ENCODE measurements around the gene ITLN2. TPM values are rescaled to one million over a fixed set of nuclear protein-coding genes. Genes with fewer than 3 reads are reported as not detected.
A peak's percentile ranks its signal among the peaks of the same experiment; 100 is the strongest.

The ITLN2 gene
- polyA plus RNA-seq, 1 donor (not counting 4 experiments of a cell fraction or from before 2014, with no cell fraction given) = 0.22 TPM

- DNase-seq (ENCODE audit: low read depth, low spot score) (no peak), FAIRE-seq (peak; percentile 51)
- peaks cover 28 to 32% of the 10 kb centered on the region in 2 experiments for H3K36me3 ChIP-seq (ENCODE audit: control insufficient read depth in 2 of 2, extremely low read depth in 1 of 2, insufficient read depth in 2 of 2, low read length in 2 of 2)
- no peak overlapping the region for H3K4me2 ChIP-seq (ENCODE audit: control insufficient read depth, extremely low read depth, insufficient read depth, low read depth, low read length)
- H3K27me3 ChIP-seq (ENCODE audit: control insufficient read depth, extremely low read depth, insufficient read depth, low read length) = no peaks in the 10 kb centered on the region
- TF ChIP-seq EZH2 (IDR thresholded peaks at IDR 0.05; ENCODE audit: low read length) (no peak), CTCF (optimal IDR thresholded peaks at IDR 0.05 in 1 of 3, IDR thresholded peaks at IDR 0.05 in 1 of 3, conservative IDR thresholded peaks at IDR 0.05 in 1 of 3; ENCODE audit: extremely low read depth in 1 of 3, insufficient read depth in 2 of 3, low read length in 3 of 3) (peak; percentile 65 to 86 (median 73))
- no peaks in the 10 kb centered on the region for H3K9me1 ChIP-seq (ENCODE audit: control insufficient read depth, extremely low read depth, insufficient read depth, low read length)
- no peaks in the 10 kb centered on the region for H4K20me1 ChIP-seq (ENCODE audit: control insufficient read depth, extremely low read depth, insufficient read depth, low read length)
- H3K27ac ChIP-seq (ENCODE audit: control insufficient read depth, insufficient read depth, low read length) = peak overlapping the region; percentile 62
- peaks cover 29% of the 10 kb centered on the region for H3K4me1 ChIP-seq (ENCODE audit: control insufficient read depth, extremely low read depth, insufficient read depth, low read length)
- H3K79me2 ChIP-seq (ENCODE audit: control insufficient read depth, insufficient read depth, low read length) = peaks cover 10% of the 10 kb centered on the region
- no peak overlapping the region for H3K4me3 ChIP-seq (ENCODE audit: control insufficient read depth in 2 of 3, extremely low read depth in 1 of 3, insufficient read depth in 2 of 3, low read depth in 1 of 3, low read length in 3 of 3)
- H3K9me3 ChIP-seq (ENCODE audit: control insufficient read depth, low read depth, low read length) = no peaks in the 10 kb centered on the region
- H3K9ac ChIP-seq (ENCODE audit: control insufficient read depth, extremely low read depth, insufficient read depth, low read length) = peak overlapping the region; percentile 23
- dilution Hi-C loops (cut with MboI; ENCODE audit: extremely low pct_ligation_motif_present, low sequenced_read_pairs) = no loop called here
- H2AFZ ChIP-seq (ENCODE audit: control insufficient read depth, low read length) = no peak overlapping the region
These were observed 42.9 kb upstream of the ITLN2 start for GRCh38 chr1:160997323-160998038.

GRCh38 chr1:160996178-160996577 lies 41.6 kb upstream of the ITLN2 start:
- peak; percentile 91 for FAIRE-seq
- Histone ChIP-seq H3K9me3 (ENCODE audit: control insufficient read depth, low read depth, low read length) (no peaks in the 10 kb centered on the region), H3K4me2 (ENCODE audit: control insufficient read depth, extremely low read depth, insufficient read depth, low read depth, low read length) (peak overlapping the region; percentile 48), H3K36me3 (ENCODE audit: control insufficient read depth in 2 of 2, extremely low read depth in 1 of 2, insufficient read depth in 2 of 2, low read length in 2 of 2) (peaks cover 28 to 30% of the 10 kb centered on the region in 2 experiments), H2AFZ (ENCODE audit: control insufficient read depth, low read length) (no peak overlapping the region), H3K27ac (ENCODE audit: control insufficient read depth, insufficient read depth, low read length) (peak overlapping the region; percentile 93), H3K4me1 (ENCODE audit: control insufficient read depth, extremely low read depth, insufficient read depth, low read length) (peaks cover 29% of the 10 kb centered on the region), H3K27me3 (ENCODE audit: control insufficient read depth, extremely low read depth, insufficient read depth, low read length) (no peaks in the 10 kb centered on the region), H3K4me3 (ENCODE audit: control insufficient read depth in 2 of 3, extremely low read depth in 1 of 3, insufficient read depth in 2 of 3, low read depth in 1 of 3, low read length in 3 of 3) (no peak overlapping the region), H3K79me2 (ENCODE audit: control insufficient read depth, insufficient read depth, low read length) (peaks cover 1% of the 10 kb centered on the region), H4K20me1 (ENCODE audit: control insufficient read depth, extremely low read depth, insufficient read depth, low read length) (no peaks in the 10 kb centered on the region), H3K9ac (ENCODE audit: control insufficient read depth, extremely low read depth, insufficient read depth, low read length) (peak overlapping the region; percentile 47), H3K9me1 (ENCODE audit: control insufficient read depth, extremely low read depth, insufficient read depth, low read length) (no peaks in the 10 kb centered on the region)
- dilution Hi-C loops (cut with MboI; ENCODE audit: extremely low pct_ligation_motif_present, low sequenced_read_pairs) = no loop called here
- DNase-seq (ENCODE audit: low read depth, low spot score) = peak; percentile 71
- TF ChIP-seq EZH2 (IDR thresholded peaks at IDR 0.05; ENCODE audit: low read length) (no peak), CTCF (optimal IDR thresholded peaks at IDR 0.05 in 1 of 3, IDR thresholded peaks at IDR 0.05 in 1 of 3, conservative IDR thresholded peaks at IDR 0.05 in 1 of 3; ENCODE audit: extremely low read depth in 1 of 3, insufficient read depth in 2 of 3, low read length in 3 of 3) (no peak)

All from keratinocyte (primary cell).